NCI-H446 (cell line): ENCODE measurements around the gene COMMD1.

ENCODE experiments used
- DNase-seq, 2 experiments: peaks; one replicate each; lab custom pipeline; 2025; lab: John Stamatoyannopoulos, UW

Gene COMMD1

GRCh38 chr2:62177392-62178049 is 272.0 kb downstream of the COMMD1 start:
- no peak for DNase-seq

- no peak for DNase-seq
Measured at GRCh38 chr2:62178741-62179271, 273.3 kb downstream of the COMMD1 start.

- no peak for DNase-seq
Measured at GRCh38 chr2:62180975-62181374, 275.5 kb downstream of the COMMD1 start.

GRCh38 chr2:62181843-62182242 is 276.4 kb downstream of the COMMD1 start:
- DNase-seq: no peak

- no peak for DNase-seq
Measured at GRCh38 chr2:62184512-62185230, 279.2 kb downstream of the COMMD1 start.
